Measurements from ENCODE around the gene AOC2.

DNA sequence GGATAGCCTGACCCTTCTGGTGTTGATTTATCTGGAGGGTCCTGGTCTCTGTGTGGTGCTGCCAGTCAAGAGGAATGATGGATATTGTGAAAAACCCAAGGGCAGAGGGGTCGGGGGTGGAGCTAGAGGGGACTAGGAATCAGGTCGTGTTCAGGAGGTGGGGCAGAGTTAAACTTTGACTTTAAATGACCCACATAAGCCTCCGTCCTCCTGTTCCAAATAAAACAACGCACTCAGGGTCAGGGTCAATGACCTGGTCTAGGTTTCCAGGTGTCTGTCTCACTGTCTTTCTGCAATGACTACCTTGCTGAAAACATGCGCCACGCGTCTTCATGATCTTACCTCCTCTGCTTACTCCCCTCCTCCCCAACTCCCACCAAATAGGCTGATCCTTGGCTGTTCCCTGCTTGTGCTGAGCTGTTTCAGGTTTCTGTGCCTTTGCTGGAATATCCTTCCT lies 21.3 kb downstream of the AOC2 start:
- TF ChIP-seq POLR2A (IDR thresholded peaks at IDR 0.05; ENCODE audit: low read length) (no peak), GATA1 (IDR thresholded peaks at IDR 0.05; ENCODE audit: low read depth, low read length) (no peak)

Measured in erythroblast (primary cell).